HCT116 (cell line): Measurements from ENCODE around the gene CPNE2. TPM values are rescaled to one million over a fixed set of nuclear protein-coding genes. Genes with fewer than 3 reads are reported as not detected.

Experiments
- ATAC-seq: fragments of 200-7000 bp; cut with Tn5 transposase; 2 replicates; pipeline ENCODE4 v1.9.1; 2020; ENCODE audit warnings: mild to moderate bottlenecking, moderate library complexity
- BruUV-seq: library from RNA; stranded (reverse); fragments of 400-500 nt; replicated peaks from 2 replicates; lab custom pipeline; 2021; lab: Mats Ljungman, UMichigan
- CTCF ChIA-PET: fragments of 300-600 bp; sonication (Branson Sonifier 250); formaldehyde crosslinking; loops from one replicate; lab custom pipeline; 2021; ENCODE audit warnings: antibody characterized with exemption; lab: Charles Lee
- POLR2A ChIA-PET: fragments of 300-600, 350-600 bp; sonication (Branson Sonifier 250); formaldehyde crosslinking; loops from one replicate; lab custom pipeline; 2021; ENCODE audit warnings: antibody characterized with exemption; lab: Charles Lee
- RAD21 ChIA-PET, 2 experiments: fragments of 300-600 bp; sonication (Branson Sonifier 250); formaldehyde crosslinking; loops; one replicate each; lab custom pipeline; 2023; ENCODE audit warnings: low total read pairs in 2 of 2; ENCODE audit not compliant: uncharacterized antibody in 2 of 2, unreplicated experiment in 2 of 2, low non-redundant PET in 1 of 2; lab: Charles Lee
- DNase-seq: peaks from one replicate; pipeline ENCODE4 v3.0.0-alpha.2; 2010; ENCODE audit warnings: low read depth, low spot score
- H2AFZ ChIP-seq: fragments of 200-600 bp; shearing (Covaris generic), sonication (generic); 2 replicates; pipeline ENCODE4 v1.6.1; 2017; ENCODE audit warnings: low read depth, mixed run types, mixed read lengths, antibody characterized with exemption, low read length; ENCODE audit not compliant: poor library complexity, severe bottlenecking
- H3K27ac ChIP-seq: 2 replicates; pipeline ENCODE4 v1.5.1; 2012; ENCODE audit warnings: low read depth, low read length
- H3K27me3 ChIP-seq: fragments of 200-600 bp; sonication (generic); 2 replicates; pipeline ENCODE4 v1.6.1; 2016; ENCODE audit warnings: mixed run types, low read length, mixed read lengths; ENCODE audit not compliant: insufficient read depth
- H3K36me3 ChIP-seq, 2 experiments: fragments of 200-500 bp in 1 of 2; fragments of 200-600 bp in 1 of 2; sonication (Bioruptor generic) in 1 of 2; sonication (generic) in 1 of 2; 2 replicates each; pipeline versions ENCODE4 v1.5.1 to v1.6.1; 2014 to 2016; ENCODE audit warnings: low read length in 2 of 2, inconsistent platforms in 1 of 2, mixed read lengths in 1 of 2, mixed run types in 1 of 2; ENCODE audit not compliant: insufficient read depth in 2 of 2, control insufficient read depth in 1 of 2
- H3K4me1 ChIP-seq, 2 experiments: fragments of 200-600 bp in 1 of 2; sonication (generic) in 1 of 2; 2 replicates each; pipeline versions ENCODE4 v1.5.1 to v1.6.1; 2012 to 2017; ENCODE audit warnings: low read length in 2 of 2, inconsistent platforms in 1 of 2, mild to moderate bottlenecking in 1 of 2, mixed read lengths in 1 of 2, mixed run types in 1 of 2, moderate library complexity in 1 of 2; ENCODE audit not compliant: insufficient read depth in 2 of 2, control insufficient read depth in 1 of 2
- H3K4me2 ChIP-seq: fragments of 200-600 bp; sonication (generic); 2 replicates; pipeline ENCODE4 v1.6.1; 2017; ENCODE audit warnings: mixed run types, low read length, mixed read lengths
- H3K4me3 ChIP-seq, 2 experiments: fragments of 200-600 bp in 1 of 2; sonication (generic) in 1 of 2; replicated peaks in 1 of 2; 2 replicates each; pipeline ENCODE4 v1.5.1; 2011 to 2016; ENCODE audit warnings: low read length in 2 of 2, control low read depth in 1 of 2, low read depth in 1 of 2, mild to moderate bottlenecking in 1 of 2, mixed read lengths in 1 of 2, mixed run types in 1 of 2
- H3K79me2 ChIP-seq: fragments of 200-600 bp; sonication (generic); 2 replicates; pipeline ENCODE4 v1.6.1; 2017; ENCODE audit warnings: mild to moderate bottlenecking, mixed run types, low read length, moderate library complexity, mixed read lengths; ENCODE audit not compliant: insufficient read depth
- H3K9ac ChIP-seq: fragments of 200-600 bp; sonication (generic); 2 replicates; pipeline ENCODE4 v1.6.1; 2016; ENCODE audit warnings: low read length, mixed read lengths
- H3K9me2 ChIP-seq: fragments of 200-600 bp; sonication (generic), shearing (Covaris generic); 2 replicates; pipeline ENCODE4 v1.6.1; 2017; ENCODE audit warnings: mixed run types, mild to moderate bottlenecking, moderate library complexity; ENCODE audit not compliant: insufficient read depth
- H3K9me3 ChIP-seq, 2 experiments: fragments of 200-500 bp in 1 of 2; fragments of 200-600 bp in 1 of 2; sonication (Bioruptor generic) in 1 of 2; sonication (generic) in 1 of 2; 2 replicates each; pipeline ENCODE4 v1.6.1; 2014 to 2017; ENCODE audit warnings: low read length in 2 of 2, mixed read lengths in 2 of 2, inconsistent platforms in 1 of 2, low read depth in 1 of 2, mild to moderate bottlenecking in 1 of 2, mixed run types in 1 of 2, moderate library complexity in 1 of 2; ENCODE audit not compliant: control insufficient read depth in 1 of 2, insufficient read depth in 1 of 2
- H4K20me1 ChIP-seq: fragments of 200-600 bp; sonication (generic), shearing (Covaris generic); 2 replicates; pipeline ENCODE4 v1.6.1; 2017; ENCODE audit warnings: mixed run types, mild to moderate bottlenecking, moderate library complexity; ENCODE audit not compliant: insufficient read depth
- JUND ChIP-seq: IDR thresholded peaks from 2 replicates; pipeline ENCODE4 v1.6.1; 2012
- POLR2A ChIP-seq: IDR thresholded peaks from 2 replicates; pipeline ENCODE4 v1.7.0; 2011; ENCODE audit warnings: borderline replicate concordance; ENCODE audit not compliant: insufficient read depth, insufficient read length; ENCODE audit errors: extremely low read depth
- SP1 ChIP-seq: IDR thresholded peaks from 2 replicates; pipeline ENCODE4 v1.6.1; 2012; ENCODE audit warnings: low read depth
- intact Hi-C: fragments of 100-400 bp; cut with micrococcal nuclease; formaldehyde crosslinking; loops from 2 replicates; pipeline ENCODE4 v1.10.0; 2022
- total RNA-seq: library from RNA; stranded (reverse); gene quantifications from one replicate; pipeline ENCODE4 v1.2.1, GENCODE V29; 2021; ENCODE audit not compliant: unreplicated experiment
- TF ChIP-seq, protein P1 (sequence below): IDR thresholded peaks from 2 replicates; pipeline ENCODE4 v1.6.1; 2011; ENCODE audit warnings: mild to moderate bottlenecking, low read length, moderate library complexity; ENCODE audit not compliant: insufficient replicate concordance; ENCODE audit errors: extremely low read depth
- TF ChIP-seq, protein P2 (sequence below), 3 experiments: fragments of 200-600 bp in 1 of 3; sonication (generic) in 1 of 3; IDR thresholded peaks in 2 of 3; conservative IDR thresholded peaks in 1 of 3; 2 replicates each; pipeline ENCODE4 v1.5.1; 2012 to 2017; ENCODE audit warnings: low read depth in 2 of 3, low read length in 2 of 3, antibody characterized with exemption in 1 of 3, borderline replicate concordance in 1 of 3, control low read depth in 1 of 3, mild to moderate bottlenecking in 1 of 3, mixed read lengths in 1 of 3, mixed run types in 1 of 3, moderate library complexity in 1 of 3; ENCODE audit not compliant: insufficient read depth in 1 of 3

Gene CPNE2
- total RNA-seq, 1 experiment from 2014 or later = 31.2 TPM

DNA sequence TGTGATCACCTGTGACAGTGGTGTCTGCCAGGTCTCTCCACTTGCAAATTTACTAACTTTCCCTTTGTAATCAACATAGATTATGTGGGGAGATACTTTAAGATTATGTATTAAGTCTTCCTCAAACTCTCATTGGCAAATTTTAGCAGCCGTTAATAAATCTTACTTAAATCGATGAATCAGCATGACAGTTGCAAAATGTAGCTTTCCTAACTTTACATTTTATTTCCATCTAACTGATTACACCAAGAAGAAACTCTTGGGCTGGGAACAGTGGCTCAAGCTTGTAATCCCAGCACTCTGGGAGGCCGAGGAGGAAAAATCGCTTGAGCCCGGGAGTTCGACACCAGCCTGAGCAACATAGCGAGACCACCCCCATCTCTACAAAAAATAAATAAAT lies 23.3 kb upstream of the CPNE2 start:
- no peak overlapping the region for H3K27ac ChIP-seq
- H3K79me2 ChIP-seq = no peaks in the 10 kb centered on the region
- ATAC-seq = no peak
- no peaks in the 10 kb centered on the region for H3K27me3 ChIP-seq
- no peaks in the 10 kb centered on the region for H3K36me3 ChIP-seq
- DNase-seq = no peak
- CTCF ChIA-PET = no interaction called here
- POLR2A ChIA-PET = no interaction called here
- H3K4me1 ChIP-seq = peaks cover 10 to 35% of the 10 kb centered on the region in 2 experiments
- H3K9ac ChIP-seq = no peak overlapping the region
- H3K4me3 ChIP-seq = no peak overlapping the region
- H3K9me3 ChIP-seq = no peaks in the 10 kb centered on the region
- no peak overlapping the region for H3K4me2 ChIP-seq
- RAD21 ChIA-PET = interaction anchor here in 1 of 2 experiments (0.7 kb wide), 1 partner anchor 231 kb away, joined by 3 read pairs; no protein-coding TSS in a partner anchor
- 0 out of 2 replicates have a peak, but pooled peaks cover 3% of the 10 kb centered on the region for H3K9me2 ChIP-seq
- no peak overlapping the region for H2AFZ ChIP-seq
- TF ChIP-seq, protein P1, sequence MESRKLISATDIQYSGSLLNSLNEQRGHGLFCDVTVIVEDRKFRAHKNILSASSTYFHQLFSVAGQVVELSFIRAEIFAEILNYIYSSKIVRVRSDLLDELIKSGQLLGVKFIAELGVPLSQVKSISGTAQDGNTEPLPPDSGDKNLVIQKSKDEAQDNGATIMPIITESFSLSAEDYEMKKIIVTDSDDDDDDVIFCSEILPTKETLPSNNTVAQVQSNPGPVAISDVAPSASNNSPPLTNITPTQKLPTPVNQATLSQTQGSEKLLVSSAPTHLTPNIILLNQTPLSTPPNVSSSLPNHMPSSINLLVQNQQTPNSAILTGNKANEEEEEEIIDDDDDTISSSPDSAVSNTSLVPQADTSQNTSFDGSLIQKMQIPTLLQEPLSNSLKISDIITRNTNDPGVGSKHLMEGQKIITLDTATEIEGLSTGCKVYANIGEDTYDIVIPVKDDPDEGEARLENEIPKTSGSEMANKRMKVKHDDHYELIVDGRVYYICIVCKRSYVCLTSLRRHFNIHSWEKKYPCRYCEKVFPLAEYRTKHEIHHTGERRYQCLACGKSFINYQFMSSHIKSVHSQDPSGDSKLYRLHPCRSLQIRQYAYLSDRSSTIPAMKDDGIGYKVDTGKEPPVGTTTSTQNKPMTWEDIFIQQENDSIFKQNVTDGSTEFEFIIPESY = no peak
- TF ChIP-seq JUND (no peak), POLR2A (no peak), SP1 (no peak)
- TF ChIP-seq, protein P2, sequence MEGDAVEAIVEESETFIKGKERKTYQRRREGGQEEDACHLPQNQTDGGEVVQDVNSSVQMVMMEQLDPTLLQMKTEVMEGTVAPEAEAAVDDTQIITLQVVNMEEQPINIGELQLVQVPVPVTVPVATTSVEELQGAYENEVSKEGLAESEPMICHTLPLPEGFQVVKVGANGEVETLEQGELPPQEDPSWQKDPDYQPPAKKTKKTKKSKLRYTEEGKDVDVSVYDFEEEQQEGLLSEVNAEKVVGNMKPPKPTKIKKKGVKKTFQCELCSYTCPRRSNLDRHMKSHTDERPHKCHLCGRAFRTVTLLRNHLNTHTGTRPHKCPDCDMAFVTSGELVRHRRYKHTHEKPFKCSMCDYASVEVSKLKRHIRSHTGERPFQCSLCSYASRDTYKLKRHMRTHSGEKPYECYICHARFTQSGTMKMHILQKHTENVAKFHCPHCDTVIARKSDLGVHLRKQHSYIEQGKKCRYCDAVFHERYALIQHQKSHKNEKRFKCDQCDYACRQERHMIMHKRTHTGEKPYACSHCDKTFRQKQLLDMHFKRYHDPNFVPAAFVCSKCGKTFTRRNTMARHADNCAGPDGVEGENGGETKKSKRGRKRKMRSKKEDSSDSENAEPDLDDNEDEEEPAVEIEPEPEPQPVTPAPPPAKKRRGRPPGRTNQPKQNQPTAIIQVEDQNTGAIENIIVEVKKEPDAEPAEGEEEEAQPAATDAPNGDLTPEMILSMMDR (IDR thresholded peaks at IDR 0.05 in 2 of 3, conservative IDR thresholded peaks at IDR 0.05 in 1 of 3; ENCODE audit: borderline replicate concordance in 1 of 3, insufficient read depth in 1 of 3, low read depth in 2 of 3, low read length in 2 of 3) = no peak
- BruUV-seq = no TSS peak
- intact Hi-C loops = no loop called here
- no peaks in the 10 kb centered on the region for H4K20me1 ChIP-seq
